ENCODE measurements around the gene SPTLC2. TPM values are rescaled to one million over a fixed set of nuclear protein-coding genes. Genes with fewer than 3 reads are reported as not detected.

SPTLC2 gene
- total RNA-seq, 4 donors from 2014 or later: 18.9 to 24.6 (median 22.8) TPM

- Histone ChIP-seq H3K36me3 (no peaks in the 10 kb centered on the region), H3K9me3 (no peaks in the 10 kb centered on the region), H3K27ac (no peak overlapping the region), H3K4me3 (no peak overlapping the region), H3K4me1 (no peaks in the 10 kb centered on the region), H3K27me3 (no peaks in the 10 kb centered on the region)
- no peak for TF ChIP-seq POLR2A (IDR thresholded peaks at IDR 0.05)
- no peak for TF ChIP-seq EP300 (IDR thresholded peaks at IDR 0.05)
- TF ChIP-seq CTCF (IDR thresholded peaks at IDR 0.05): no peak
- TF ChIP-seq POLR2AphosphoS5 (IDR thresholded peaks at IDR 0.05): no peak
- no peak for DNase-seq (ENCODE audit: low spot score in 2 of 2)
- WGBS: 70% methylated on average over 5 of the region's 5 CpGs
Observed at GRCh38 chr14:77657280-77657679, 40.8 kb upstream of the SPTLC2 start.

GRCh38 chr14:77654001-77654441 is 37.6 kb upstream of the SPTLC2 start:
- TF ChIP-seq POLR2A (IDR thresholded peaks at IDR 0.05): no peak
- TF ChIP-seq EP300 (IDR thresholded peaks at IDR 0.05): no peak
- TF ChIP-seq CTCF (IDR thresholded peaks at IDR 0.05): no peak
- TF ChIP-seq POLR2AphosphoS5 (IDR thresholded peaks at IDR 0.05): no peak
- no peaks in the 10 kb centered on the region for H3K4me1 ChIP-seq
- H3K27ac ChIP-seq: no peak overlapping the region
- H3K27me3 ChIP-seq: no peaks in the 10 kb centered on the region
- no peaks in the 10 kb centered on the region for H3K9me3 ChIP-seq
- 73% methylated on average over 11 of the region's 11 CpGs for WGBS
- DNase-seq (ENCODE audit: low spot score in 2 of 2): no peak
- no peak overlapping the region for H3K4me3 ChIP-seq
- no peaks in the 10 kb centered on the region for H3K36me3 ChIP-seq

- Histone ChIP-seq H3K4me1 (no peaks in the 10 kb centered on the region), H3K9me3 (no peaks in the 10 kb centered on the region), H3K36me3 (no peaks in the 10 kb centered on the region), H3K4me3 (no peak overlapping the region), H3K27me3 (no peaks in the 10 kb centered on the region), H3K27ac (no peak overlapping the region)
- TF ChIP-seq POLR2AphosphoS5 (IDR thresholded peaks at IDR 0.05) (no peak), POLR2A (IDR thresholded peaks at IDR 0.05) (no peak), EP300 (IDR thresholded peaks at IDR 0.05) (no peak), CTCF (IDR thresholded peaks at IDR 0.05) (no peak)
- 76% methylated on average over 3 of the region's 3 CpGs for WGBS
- no peak for DNase-seq (ENCODE audit: low spot score in 2 of 2)
Observed at GRCh38 chr14:77649326-77649725, 32.9 kb upstream of the SPTLC2 start.

- Histone ChIP-seq H3K27ac (no peak overlapping the region), H3K9me3 (no peaks in the 10 kb centered on the region), H3K4me3 (no peak overlapping the region), H3K4me1 (no peaks in the 10 kb centered on the region), H3K27me3 (no peaks in the 10 kb centered on the region), H3K36me3 (no peaks in the 10 kb centered on the region)
- WGBS: 81% methylated on average over 2 of the region's 2 CpGs
- DNase-seq (ENCODE audit: low spot score in 2 of 2): no peak
- TF ChIP-seq POLR2A (IDR thresholded peaks at IDR 0.05) (no peak), EP300 (IDR thresholded peaks at IDR 0.05) (no peak), CTCF (IDR thresholded peaks at IDR 0.05) (no peak), POLR2AphosphoS5 (IDR thresholded peaks at IDR 0.05) (no peak)
Observed at GRCh38 chr14:77648520-77649200, 32.2 kb upstream of the SPTLC2 start.

- Histone ChIP-seq H3K36me3 (no peaks in the 10 kb centered on the region), H3K27me3 (no peaks in the 10 kb centered on the region), H3K27ac (no peak overlapping the region), H3K4me3 (no peak overlapping the region), H3K9me3 (no peaks in the 10 kb centered on the region), H3K4me1 (no peaks in the 10 kb centered on the region)
- DNase-seq (ENCODE audit: low spot score in 2 of 2): no peak
- WGBS: 99% methylated on average over 2 of the region's 2 CpGs
- TF ChIP-seq POLR2AphosphoS5 (IDR thresholded peaks at IDR 0.05) (no peak), POLR2A (IDR thresholded peaks at IDR 0.05) (no peak), EP300 (IDR thresholded peaks at IDR 0.05) (no peak), CTCF (IDR thresholded peaks at IDR 0.05) (no peak)
Observed at GRCh38 chr14:77647853-77648252, 31.4 kb upstream of the SPTLC2 start.

All from suprapubic skin (tissue), 4 donors.